ENCODE measurements around the gene SPTLC2. TPM values are rescaled to one million over a fixed set of nuclear protein-coding genes. Genes with fewer than 3 reads are reported as not detected.

The SPTLC2 gene
- total and polyA plus RNA-seq, 2 of the 13 experiments (the other 11 are each of a cell fraction or from before 2014, with no cell fraction given), result 17.4 to 17.5 TPM

DNA sequence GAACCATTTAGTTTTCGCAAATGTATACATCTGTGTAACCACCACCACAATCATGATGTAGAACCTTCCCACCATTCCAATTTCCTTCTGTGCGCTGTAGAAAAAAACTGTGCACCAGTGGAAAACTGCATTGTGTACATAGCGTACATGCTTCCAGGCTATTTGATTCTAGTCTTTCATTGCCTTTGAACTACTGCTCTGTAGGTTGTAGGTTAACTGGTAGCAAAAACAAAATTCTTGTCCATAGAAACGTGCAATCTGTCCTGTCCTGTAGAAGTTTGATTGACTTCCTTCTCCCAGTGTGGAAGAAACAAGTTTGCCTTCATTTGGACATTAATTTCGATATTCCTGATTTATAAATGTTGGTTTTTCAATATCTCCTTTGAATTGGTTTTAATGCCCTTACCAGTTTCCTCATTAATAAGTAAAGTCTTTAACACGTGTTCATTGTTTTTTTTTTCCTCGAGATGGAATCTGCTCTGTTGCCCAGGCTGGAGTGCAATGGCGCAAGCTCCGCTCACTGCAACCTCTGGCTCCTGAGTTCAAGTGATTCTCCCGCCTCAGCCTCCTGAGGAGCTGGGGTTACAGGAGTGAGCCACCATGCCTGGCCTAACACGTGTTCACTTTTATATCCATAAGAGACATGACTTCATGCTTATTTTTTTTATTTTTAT is 114.2 kb downstream of the SPTLC2 start (continued):
- TF ChIP-seq, protein P1, sequence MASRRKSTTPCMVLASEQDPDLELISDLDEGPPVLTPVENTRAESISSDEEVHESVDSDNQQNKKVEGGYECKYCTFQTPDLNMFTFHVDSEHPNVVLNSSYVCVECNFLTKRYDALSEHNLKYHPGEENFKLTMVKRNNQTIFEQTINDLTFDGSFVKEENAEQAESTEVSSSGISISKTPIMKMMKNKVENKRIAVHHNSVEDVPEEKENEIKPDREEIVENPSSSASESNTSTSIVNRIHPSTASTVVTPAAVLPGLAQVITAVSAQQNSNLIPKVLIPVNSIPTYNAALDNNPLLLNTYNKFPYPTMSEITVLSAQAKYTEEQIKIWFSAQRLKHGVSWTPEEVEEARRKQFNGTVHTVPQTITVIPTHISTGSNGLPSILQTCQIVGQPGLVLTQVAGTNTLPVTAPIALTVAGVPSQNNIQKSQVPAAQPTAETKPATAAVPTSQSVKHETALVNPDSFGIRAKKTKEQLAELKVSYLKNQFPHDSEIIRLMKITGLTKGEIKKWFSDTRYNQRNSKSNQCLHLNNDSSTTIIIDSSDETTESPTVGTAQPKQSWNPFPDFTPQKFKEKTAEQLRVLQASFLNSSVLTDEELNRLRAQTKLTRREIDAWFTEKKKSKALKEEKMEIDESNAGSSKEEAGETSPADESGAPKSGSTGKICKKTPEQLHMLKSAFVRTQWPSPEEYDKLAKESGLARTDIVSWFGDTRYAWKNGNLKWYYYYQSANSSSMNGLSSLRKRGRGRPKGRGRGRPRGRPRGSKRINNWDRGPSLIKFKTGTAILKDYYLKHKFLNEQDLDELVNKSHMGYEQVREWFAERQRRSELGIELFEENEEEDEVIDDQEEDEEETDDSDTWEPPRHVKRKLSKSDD (CRISPR knock-in tag; IDR thresholded peaks at IDR 0.05; ENCODE audit: low read depth), result 0 out of 2 replicates have a peak, but pooled peaks have one; percentile 33
- peak; percentile 92 for TF ChIP-seq FOXA3 (CRISPR knock-in tag; IDR thresholded peaks at IDR 0.05)
- peak; percentile 50; the same call in 1 of the 2 replicates for TF ChIP-seq ZNF264 (CRISPR knock-in tag; IDR thresholded peaks at IDR 0.05)
- no peak for TF ChIP-seq MTA3 (CRISPR knock-in tag; IDR thresholded peaks at IDR 0.05)
- TF ChIP-seq ZNF614 (CRISPR knock-in tag; IDR thresholded peaks at IDR 0.05; ENCODE audit: borderline replicate concordance), result peak; percentile 9
- TF ChIP-seq ZNF598 (CRISPR knock-in tag; IDR thresholded peaks at IDR 0.05; ENCODE audit: borderline replicate concordance), result no peak
- TF ChIP-seq, protein P2, sequence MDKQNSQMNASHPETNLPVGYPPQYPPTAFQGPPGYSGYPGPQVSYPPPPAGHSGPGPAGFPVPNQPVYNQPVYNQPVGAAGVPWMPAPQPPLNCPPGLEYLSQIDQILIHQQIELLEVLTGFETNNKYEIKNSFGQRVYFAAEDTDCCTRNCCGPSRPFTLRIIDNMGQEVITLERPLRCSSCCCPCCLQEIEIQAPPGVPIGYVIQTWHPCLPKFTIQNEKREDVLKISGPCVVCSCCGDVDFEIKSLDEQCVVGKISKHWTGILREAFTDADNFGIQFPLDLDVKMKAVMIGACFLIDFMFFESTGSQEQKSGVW (CRISPR knock-in tag; IDR thresholded peaks at IDR 0.05; ENCODE audit: borderline replicate concordance), result no peak
- peak; percentile 80 for TF ChIP-seq TCF7 (IDR thresholded peaks at IDR 0.05; ENCODE audit: low read depth)
- TF ChIP-seq, protein P3, sequence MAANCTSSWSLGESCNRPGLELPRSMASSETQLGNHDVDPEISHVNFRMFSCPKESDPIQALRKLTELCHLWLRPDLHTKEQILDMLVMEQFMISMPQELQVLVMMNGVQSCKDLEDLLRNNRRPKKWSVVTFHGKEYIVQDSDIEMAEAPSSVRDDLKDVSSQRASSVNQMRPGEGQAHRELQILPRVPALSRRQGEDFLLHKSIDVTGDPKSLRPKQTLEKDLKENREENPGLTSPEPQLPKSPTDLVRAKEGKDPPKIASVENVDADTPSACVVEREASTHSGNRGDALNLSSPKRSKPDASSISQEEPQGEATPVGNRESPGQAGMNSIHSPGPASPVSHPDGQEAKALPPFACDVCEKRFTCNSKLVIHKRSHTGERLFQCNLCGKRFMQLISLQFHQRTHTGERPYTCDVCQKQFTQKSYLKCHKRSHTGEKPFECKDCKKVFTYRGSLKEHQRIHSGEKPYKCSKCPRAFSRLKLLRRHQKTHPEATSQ (CRISPR knock-in tag; IDR thresholded peaks at IDR 0.05; ENCODE audit: borderline replicate concordance), result no peak
- no peak for TF ChIP-seq ZFP41 (CRISPR knock-in tag; IDR thresholded peaks at IDR 0.05; ENCODE audit: borderline replicate concordance)
- no peak for TF ChIP-seq KLF13 (CRISPR knock-in tag; IDR thresholded peaks at IDR 0.05)
- peak; percentile 86 for TF ChIP-seq SAP130 (CRISPR knock-in tag; IDR thresholded peaks at IDR 0.05; ENCODE audit: low read depth)
- TF ChIP-seq, protein P4, sequence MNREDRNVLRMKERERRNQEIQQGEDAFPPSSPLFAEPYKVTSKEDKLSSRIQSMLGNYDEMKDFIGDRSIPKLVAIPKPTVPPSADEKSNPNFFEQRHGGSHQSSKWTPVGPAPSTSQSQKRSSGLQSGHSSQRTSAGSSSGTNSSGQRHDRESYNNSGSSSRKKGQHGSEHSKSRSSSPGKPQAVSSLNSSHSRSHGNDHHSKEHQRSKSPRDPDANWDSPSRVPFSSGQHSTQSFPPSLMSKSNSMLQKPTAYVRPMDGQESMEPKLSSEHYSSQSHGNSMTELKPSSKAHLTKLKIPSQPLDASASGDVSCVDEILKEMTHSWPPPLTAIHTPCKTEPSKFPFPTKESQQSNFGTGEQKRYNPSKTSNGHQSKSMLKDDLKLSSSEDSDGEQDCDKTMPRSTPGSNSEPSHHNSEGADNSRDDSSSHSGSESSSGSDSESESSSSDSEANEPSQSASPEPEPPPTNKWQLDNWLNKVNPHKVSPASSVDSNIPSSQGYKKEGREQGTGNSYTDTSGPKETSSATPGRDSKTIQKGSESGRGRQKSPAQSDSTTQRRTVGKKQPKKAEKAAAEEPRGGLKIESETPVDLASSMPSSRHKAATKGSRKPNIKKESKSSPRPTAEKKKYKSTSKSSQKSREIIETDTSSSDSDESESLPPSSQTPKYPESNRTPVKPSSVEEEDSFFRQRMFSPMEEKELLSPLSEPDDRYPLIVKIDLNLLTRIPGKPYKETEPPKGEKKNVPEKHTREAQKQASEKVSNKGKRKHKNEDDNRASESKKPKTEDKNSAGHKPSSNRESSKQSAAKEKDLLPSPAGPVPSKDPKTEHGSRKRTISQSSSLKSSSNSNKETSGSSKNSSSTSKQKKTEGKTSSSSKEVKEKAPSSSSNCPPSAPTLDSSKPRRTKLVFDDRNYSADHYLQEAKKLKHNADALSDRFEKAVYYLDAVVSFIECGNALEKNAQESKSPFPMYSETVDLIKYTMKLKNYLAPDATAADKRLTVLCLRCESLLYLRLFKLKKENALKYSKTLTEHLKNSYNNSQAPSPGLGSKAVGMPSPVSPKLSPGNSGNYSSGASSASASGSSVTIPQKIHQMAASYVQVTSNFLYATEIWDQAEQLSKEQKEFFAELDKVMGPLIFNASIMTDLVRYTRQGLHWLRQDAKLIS (CRISPR knock-in tag; IDR thresholded peaks at IDR 0.05), result 0 out of 2 replicates have a peak, but pooled peaks have one; percentile 26
- peak; percentile 63; the same call in 1 of the 2 replicates for TF ChIP-seq BHLHE40 (IDR thresholded peaks at IDR 0.05; ENCODE audit: low read length)
- peak; percentile 68 for TF ChIP-seq ERF (CRISPR knock-in tag; IDR thresholded peaks at IDR 0.05)
- TF ChIP-seq SKI (IDR thresholded peaks at IDR 0.05; ENCODE audit: partially characterized antibody), result no peak
- TF ChIP-seq HOXA5 (CRISPR knock-in tag; IDR thresholded peaks at IDR 0.05), result 0 out of 2 replicates have a peak, but pooled peaks have one; percentile 29
